ENCODE measurements around the gene BAX. TPM values are rescaled to one million over a fixed set of nuclear protein-coding genes. Genes with fewer than 3 reads are reported as not detected.

The BAX gene
- total and polyA plus RNA-seq, 2 of the 13 experiments (the other 11 are each of a cell fraction or from before 2014, with no cell fraction given) = 139 to 176 TPM

- TF ChIP-seq TCF12 (IDR thresholded peaks at IDR 0.05) = no peak
- TF ChIP-seq TCF12 (CRISPR knock-in tag; IDR thresholded peaks at IDR 0.05) = no peak
- peak; percentile 75; the same call in 1 of the 2 replicates for TF ChIP-seq ZNF749 (CRISPR knock-in tag; IDR thresholded peaks at IDR 0.05; ENCODE audit: borderline replicate concordance)
- peak; percentile 79 for TF ChIP-seq ZNF766 (CRISPR knock-in tag; IDR thresholded peaks at IDR 0.05; ENCODE audit: borderline replicate concordance)
- peak; percentile 54; the same call in 1 of the 2 replicates for TF ChIP-seq NFIC (IDR thresholded peaks at IDR 0.05; ENCODE audit: low read length)
- peak; percentile 77; the same call in 1 of the 2 replicates for TF ChIP-seq NAIF1 (CRISPR knock-in tag; IDR thresholded peaks at IDR 0.05; ENCODE audit: borderline replicate concordance)
- TF ChIP-seq MEF2D (CRISPR knock-in tag; IDR thresholded peaks at IDR 0.05) = no peak; the same call in 1 of the 2 replicates
- TF ChIP-seq ZNF562 (CRISPR knock-in tag; IDR thresholded peaks at IDR 0.05; ENCODE audit: borderline replicate concordance) = no peak
- TF ChIP-seq CAMTA2 (CRISPR knock-in tag; IDR thresholded peaks at IDR 0.05; ENCODE audit: borderline replicate concordance) = no peak
- peak; percentile 72; the same call in 1 of the 2 replicates for TF ChIP-seq NCOA2 (CRISPR knock-in tag; IDR thresholded peaks at IDR 0.05)
- no peak for TF ChIP-seq ZNF362 (CRISPR knock-in tag; IDR thresholded peaks at IDR 0.05; ENCODE audit: borderline replicate concordance)
- TF ChIP-seq ZNF33B (CRISPR knock-in tag; IDR thresholded peaks at IDR 0.05) = peak; percentile 78; the same call in 1 of the 2 replicates
- peak; percentile 84; the same call in 1 of the 2 replicates for TF ChIP-seq ZNF703 (CRISPR knock-in tag; IDR thresholded peaks at IDR 0.05; ENCODE audit: borderline replicate concordance)
- no peak for TF ChIP-seq NONO (IDR thresholded peaks at IDR 0.05)
- peak; percentile 89 for TF ChIP-seq NONO (CRISPR knock-in tag; conservative IDR thresholded peaks at IDR 0.05)
- TF ChIP-seq ZNF746 (CRISPR knock-in tag; IDR thresholded peaks at IDR 0.05) = peak; percentile 65; the same call in 1 of the 2 replicates
- TF ChIP-seq ZNF567 (CRISPR knock-in tag; IDR thresholded peaks at IDR 0.05; ENCODE audit: borderline replicate concordance) = no peak
- TF ChIP-seq ZMAT3 (CRISPR knock-in tag; conservative IDR thresholded peaks at IDR 0.05) = peak; percentile 89
- TF ChIP-seq CENPX (CRISPR knock-in tag; IDR thresholded peaks at IDR 0.05) = no peak
- peak; percentile 41; the same call in 1 of the 2 replicates for TF ChIP-seq ZFY (CRISPR knock-in tag; IDR thresholded peaks at IDR 0.05)
- TF ChIP-seq MXD1 (CRISPR knock-in tag; IDR thresholded peaks at IDR 0.05) = no peak; the same call in 1 of the 2 replicates
- TF ChIP-seq SNAI1 (CRISPR knock-in tag; IDR thresholded peaks at IDR 0.05; ENCODE audit: borderline replicate concordance) = 0 out of 2 replicates have a peak, but pooled peaks have one; percentile 22
- peak; percentile 77 for TF ChIP-seq U2AF1 (optimal IDR thresholded peaks at IDR 0.05; ENCODE audit: low read depth, low read length)
- no peak for TF ChIP-seq SP1 (IDR thresholded peaks at IDR 0.05)
- peak; percentile 86 for TF ChIP-seq SP1 (CRISPR knock-in tag; IDR thresholded peaks at IDR 0.05)
- peak; percentile 98 for TF ChIP-seq NKX3-1 (CRISPR knock-in tag; IDR thresholded peaks at IDR 0.05)
- TF ChIP-seq THAP7 (CRISPR knock-in tag; IDR thresholded peaks at IDR 0.05) = peak; percentile 86; the same call in 1 of the 2 replicates
- peak; percentile 44; the same call in 1 of the 2 replicates for TF ChIP-seq ZSCAN5A (CRISPR knock-in tag; IDR thresholded peaks at IDR 0.05; ENCODE audit: borderline replicate concordance)
These were observed 10.5 kb downstream of the BAX start, which contains the start of gene FTL (continued) for GRCh38 chr19:48965040-48965805.
